SK-MEL-5 (cell line): ENCODE data around the gene LPAR3. TPM values are rescaled to one million over a fixed set of nuclear protein-coding genes. Genes with fewer than 3 reads are reported as not detected.
A peak's percentile ranks its signal among the peaks of the same experiment; 100 is the strongest.

ENCODE experiments used
- DNase-seq: peaks from one replicate; pipeline ENCODE4 v3.0.0-alpha.2; 2016; ENCODE audit warnings: low read depth, low spot score
- in situ Hi-C: cut with HindIII; loops from 2 replicates; pipeline ENCODE4 v1.10.0; 2016; ENCODE audit warnings: low sequenced_read_pairs, high pct_unique_total_duplicates, low pct_unique_long_range_greater_than_20kb
- total RNA-seq: library from RNA; depleted of rRNA; stranded (reverse); fragments of >200 nt; shearing (Covaris generic); gene quantifications from 2 replicates; pipeline ENCODE4 v1.2.3, GENCODE V29; 2014

Gene LPAR3
- total RNA-seq, 1 experiment from 2014 or later: 0.82 TPM

DNA sequence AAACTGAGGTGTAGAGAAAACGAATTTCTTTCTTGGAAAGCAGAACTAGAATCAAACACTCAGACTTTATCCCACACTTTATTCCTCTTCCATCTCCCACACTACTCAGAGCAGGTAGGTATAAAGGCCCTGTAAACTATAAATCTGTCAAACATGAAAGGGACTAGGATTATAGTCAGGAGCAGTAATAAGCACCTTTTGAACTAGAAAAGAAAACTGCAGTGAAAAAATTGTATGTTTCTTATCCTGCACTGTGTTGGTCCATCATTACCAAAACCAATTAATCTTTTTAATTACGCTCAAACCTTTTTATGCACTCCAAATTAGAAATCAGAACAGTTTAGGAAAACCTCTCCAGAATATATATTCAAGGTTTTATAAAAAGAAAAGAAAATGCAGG lies 47.6 kb downstream of the LPAR3 start:
- DNase-seq: no peak
- in situ Hi-C loops: no loop called here

DNA sequence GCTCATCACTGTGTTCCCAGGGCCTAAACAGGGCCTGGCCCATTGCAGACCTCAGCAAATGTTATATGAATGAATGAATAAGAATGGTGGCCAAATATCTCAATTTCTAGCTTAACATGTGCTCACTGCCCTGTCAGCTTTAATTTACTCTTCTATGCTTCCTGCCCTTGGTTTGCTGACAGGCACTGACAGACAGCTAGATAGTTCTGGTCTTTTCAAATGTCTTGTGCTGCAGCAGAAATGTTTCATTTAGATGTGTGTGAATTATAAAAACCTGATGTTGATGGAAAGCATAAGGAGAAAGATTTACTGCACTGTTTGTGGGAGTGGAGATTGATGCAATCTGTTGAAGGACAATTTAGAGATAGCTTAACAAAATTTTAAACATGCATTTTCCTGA lies 48.9 kb downstream of the LPAR3 start:
- in situ Hi-C loops: no loop called here

DNA sequence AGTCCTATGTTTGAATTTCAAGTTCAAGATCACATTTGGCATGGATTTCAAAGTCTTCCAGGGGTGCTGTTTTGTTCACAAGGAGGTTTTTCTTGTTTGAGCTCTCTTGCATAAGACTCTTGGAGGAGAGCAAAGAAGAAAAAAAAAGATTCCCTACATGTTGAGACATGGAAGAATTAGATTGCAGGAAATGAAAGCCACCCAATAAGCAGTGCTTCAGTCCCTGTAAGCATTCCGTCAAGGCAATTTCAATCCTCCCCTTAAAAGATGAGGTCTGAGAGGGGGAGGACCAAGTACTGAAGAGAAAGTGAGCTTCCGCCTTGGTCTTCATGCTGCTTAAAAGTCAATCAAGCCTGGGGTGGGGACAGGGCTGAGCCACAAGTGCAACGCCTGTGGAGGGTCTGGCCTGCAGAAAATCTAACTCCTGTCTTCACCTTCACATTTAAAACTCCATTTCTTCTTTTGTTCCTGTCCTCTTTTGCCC lies 50.2 kb downstream of the LPAR3 start:
- DNase-seq: no peak
- in situ Hi-C loops: no loop called here

More for the DNA sequence above, 48.9 kb downstream of the LPAR3 start:
- DNase-seq: no peak

DNA sequence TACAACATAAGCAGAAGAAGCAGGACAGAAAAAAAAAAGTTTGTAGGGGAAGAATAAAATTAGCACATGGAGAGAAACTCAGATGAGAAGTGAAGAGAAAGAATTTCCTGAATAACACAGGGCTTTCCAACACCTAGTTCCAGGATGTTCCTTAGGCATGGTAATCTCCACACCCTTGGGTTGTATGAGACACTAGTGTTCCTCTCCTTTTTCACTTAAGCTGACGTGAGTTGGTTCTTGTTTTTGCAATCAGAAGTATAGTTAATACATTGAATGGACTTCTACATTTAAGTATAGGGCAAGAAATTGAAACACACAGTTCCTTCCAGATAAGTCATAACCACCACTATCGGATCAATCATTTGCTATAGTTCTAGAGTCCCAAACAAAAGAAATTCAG lies 51.0 kb downstream of the LPAR3 start:
- no peak for DNase-seq
- in situ Hi-C loops: no loop called here

DNA sequence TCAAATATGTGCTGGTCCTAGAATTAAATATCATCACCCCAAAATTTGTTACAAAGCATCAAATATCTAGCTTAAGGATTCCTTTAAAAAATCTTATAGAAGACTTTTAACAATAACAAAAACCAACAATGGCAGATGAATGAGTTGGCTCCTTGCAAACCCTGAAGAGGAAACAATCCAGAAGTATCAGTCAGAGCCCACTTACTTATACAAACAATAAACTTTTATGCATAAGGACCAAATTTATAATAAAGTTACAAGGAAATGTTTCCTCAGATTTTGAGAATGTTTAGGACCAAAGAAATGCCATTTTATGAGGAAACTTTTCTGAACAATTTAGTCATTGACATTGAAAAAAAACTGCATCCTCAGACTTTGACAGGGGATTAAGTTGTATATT lies 52.7 kb downstream of the LPAR3 start:
- in situ Hi-C loops: no loop called here
- DNase-seq: no peak

DNA sequence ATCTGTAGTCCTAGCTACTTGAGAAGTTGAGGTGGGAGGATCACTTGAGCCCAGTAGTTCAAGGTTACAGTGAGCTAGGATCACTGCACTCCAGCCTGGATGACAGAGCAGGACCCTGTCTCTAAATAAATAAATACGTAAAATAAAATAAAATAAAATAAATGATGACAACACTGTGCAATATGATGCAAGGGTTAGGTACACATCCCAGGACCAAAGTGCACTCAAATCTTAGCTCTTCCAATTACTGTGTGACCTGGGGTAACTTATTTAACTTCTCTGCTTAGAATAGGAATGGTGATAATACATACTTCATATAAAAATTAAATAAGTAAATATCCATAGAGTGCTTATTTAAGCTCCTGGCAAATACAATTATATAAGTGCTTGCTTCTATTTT lies 53.5 kb downstream of the LPAR3 start:
- no peak for DNase-seq

DNA sequence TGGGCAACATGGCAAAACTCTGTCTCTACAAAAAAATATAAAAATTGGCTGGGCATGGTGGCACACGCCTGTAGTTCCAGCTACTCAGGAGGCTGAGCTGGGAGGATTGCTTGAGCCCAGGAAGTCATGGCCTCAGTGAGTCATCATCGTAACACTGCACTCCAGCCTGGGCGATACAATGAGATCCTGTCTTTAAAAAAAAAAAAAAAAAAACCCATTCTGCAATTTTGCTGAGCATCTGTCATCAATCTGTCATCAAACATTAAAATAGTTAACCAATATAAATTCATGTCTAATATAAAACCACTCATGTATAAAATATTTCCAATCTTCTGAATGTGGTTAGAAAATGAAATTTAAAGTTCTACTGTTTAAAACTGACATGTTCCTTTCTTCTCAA lies 56.9 kb downstream of the LPAR3 start:
- peak; percentile 28 for DNase-seq
- in situ Hi-C loops: no loop called here

More for the DNA sequence above, 53.5 kb downstream of the LPAR3 start:
- in situ Hi-C loops: no loop called here

DNA sequence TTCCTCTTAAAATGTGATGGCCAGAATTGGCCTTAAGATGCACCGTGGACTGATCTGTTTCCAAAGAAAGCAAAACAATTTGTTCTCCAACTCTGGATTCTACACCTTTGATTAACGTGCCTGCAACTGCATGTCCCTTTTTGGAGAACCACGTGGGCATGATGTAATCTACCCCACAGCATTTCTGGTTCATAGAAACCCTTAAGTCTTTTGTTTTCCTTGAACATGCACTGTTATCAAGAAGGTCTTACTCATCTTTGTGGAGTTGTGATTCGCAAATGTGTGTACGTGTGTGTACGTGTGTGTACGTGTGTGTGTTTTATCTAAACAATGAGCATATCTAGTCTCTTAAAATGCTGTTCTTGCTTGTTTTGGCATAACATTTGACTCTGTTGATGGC lies 57.8 kb downstream of the LPAR3 start:
- in situ Hi-C loops: no loop called here
- DNase-seq: no peak

DNA sequence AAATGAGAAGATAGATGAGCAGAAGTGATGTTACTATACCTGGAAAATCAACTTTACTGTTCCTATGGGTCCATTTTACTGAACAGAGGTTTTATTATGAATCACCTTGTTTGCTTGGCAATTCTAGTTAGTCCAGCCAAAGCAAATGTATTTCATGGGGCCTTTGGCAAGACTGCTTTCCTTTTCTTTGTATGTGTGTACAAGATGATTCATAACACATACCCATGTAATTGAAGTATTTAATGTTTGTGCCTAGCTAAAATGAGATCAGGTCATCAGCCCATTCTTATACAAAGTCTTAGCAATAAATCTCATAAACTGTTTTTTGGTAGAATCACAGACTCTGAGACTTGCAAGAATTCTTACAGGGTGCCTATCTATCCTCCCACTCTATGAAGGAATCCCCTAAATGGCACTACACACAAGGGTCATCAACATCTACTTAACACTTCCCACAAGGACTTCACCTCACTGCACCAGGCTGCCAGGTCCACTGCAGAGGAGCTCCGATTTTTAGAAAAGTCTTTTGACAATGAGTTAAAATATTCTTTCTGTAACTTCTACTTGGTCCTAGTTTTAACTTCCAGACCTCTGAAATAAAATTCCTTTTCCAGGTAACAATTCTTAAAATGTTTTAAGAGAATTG lies 58.5 kb downstream of the LPAR3 start:
- DNase-seq: no peak
- in situ Hi-C loops: no loop called here

DNA sequence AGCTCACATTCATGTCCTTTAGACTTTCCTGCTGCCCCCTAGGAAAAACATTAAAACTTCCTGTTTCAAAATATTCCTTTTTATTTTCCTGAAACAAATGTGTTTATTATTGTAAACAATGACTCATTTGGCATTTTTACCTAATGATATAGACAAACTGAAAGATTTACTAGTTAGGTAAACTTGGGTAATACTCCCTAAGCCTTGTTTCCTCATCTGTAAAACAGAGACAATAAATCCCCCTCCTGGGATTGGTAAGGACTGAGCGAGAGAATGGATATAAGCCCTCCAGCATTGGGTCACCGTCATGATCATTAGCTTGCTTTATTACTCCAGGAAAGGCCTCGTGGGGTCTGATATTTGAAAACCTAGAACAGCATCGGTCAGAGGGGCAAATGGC lies 59.8 kb downstream of the LPAR3 start:
- in situ Hi-C loops: no loop called here

DNA sequence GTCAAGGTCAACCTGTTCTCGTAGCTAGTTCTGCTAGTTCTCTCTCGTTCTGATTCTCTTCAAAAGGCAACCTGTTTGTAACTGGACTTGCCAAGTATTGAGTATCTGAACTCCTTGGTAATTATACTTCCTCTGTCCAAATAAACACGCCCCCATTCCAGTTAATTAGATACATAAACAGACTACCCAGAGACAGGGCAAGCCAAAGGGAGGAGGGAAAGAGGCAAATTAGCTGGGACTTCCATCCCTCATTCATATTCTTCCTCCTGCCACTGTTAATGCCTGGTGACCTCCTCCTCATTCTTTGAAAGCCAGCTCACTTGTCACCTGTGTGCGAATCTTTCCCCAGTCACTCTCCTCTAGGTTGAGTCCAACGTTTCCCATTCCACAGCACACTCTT lies 62.9 kb downstream of the LPAR3 start:
- in situ Hi-C loops: no loop called here
- no peak for DNase-seq

More for the DNA sequence above, 59.8 kb downstream of the LPAR3 start:
- no peak for DNase-seq

DNA sequence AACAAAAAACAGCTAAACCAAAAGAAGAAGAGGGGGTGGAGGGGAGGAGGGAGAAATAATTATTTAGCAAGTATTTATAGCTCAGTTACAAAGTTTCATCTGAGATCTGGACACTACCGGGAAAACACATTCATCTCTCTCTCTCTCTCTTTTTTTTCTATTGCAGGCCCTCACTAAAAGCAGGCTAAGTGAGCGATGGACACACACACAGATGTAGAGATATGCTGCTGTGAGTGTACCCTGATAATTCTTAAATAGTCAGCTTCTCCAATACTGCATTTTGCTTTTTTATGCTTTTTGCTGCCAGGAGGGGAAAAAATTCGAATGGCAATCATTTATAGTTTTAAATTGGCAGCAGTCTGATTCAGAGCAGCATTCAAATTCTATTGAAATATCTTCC lies 65.0 kb downstream of the LPAR3 start:
- in situ Hi-C loops: no loop called here
- DNase-seq: no peak

DNA sequence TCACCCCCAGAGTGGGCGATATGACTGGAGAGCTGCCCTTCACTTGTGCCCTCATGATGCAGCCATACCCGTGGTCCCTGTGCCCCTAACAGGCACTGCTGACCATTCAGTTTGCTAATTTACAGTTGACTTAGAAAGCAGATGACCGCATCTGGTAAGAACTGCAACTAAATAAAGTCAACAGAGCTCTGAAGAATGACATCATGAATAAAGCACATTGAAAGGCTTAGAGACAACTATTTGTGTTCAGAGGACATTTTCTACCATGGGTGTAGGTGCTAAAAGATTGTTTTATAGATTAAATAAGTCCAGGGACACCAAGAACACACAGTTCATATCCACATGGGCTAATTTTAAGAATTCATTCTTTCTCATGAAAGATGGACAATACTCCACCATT lies 65.5 kb downstream of the LPAR3 start:
- in situ Hi-C loops: no loop called here

DNA sequence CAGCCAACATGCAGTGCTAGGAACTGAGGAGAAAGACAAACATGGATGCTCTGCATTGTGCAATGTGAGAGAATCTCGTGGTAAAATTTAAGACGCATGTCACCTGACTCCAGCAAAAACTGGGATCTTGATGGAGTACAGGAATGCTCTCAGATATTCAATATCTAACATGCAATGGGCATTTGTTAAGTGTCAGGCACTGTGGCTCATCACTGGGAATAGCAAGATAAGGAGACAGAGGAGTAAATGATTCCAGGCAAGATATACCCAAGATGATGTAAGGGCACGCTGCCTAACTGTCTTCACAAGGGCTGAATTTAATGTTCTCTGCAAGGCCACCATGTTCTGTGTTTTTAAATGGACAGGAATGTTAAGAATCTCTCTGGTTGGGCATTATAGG lies 67.8 kb downstream of the LPAR3 start:
- in situ Hi-C loops: no loop called here
- no peak for DNase-seq

More for the DNA sequence above, 65.5 kb downstream of the LPAR3 start:
- no peak for DNase-seq

DNA sequence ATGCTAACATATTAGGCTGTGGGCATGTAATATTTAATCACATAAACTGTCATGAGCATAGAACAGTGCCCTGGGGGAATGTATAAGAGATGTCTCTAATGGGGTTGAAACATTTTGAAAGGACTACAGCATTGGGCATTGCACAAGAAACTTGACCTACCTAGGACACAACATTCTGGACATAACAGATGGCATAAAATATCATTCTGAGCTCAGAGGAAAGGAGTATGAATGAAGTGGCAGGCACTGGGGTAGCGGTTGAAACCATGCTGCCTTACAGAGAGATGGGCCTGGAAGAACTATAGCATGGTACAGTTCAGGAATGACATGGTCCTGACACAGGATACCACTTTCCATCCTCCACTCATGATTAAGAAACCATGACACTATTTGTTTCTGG lies 69.0 kb downstream of the LPAR3 start:
- no peak for DNase-seq
- in situ Hi-C loops: no loop called here

DNA sequence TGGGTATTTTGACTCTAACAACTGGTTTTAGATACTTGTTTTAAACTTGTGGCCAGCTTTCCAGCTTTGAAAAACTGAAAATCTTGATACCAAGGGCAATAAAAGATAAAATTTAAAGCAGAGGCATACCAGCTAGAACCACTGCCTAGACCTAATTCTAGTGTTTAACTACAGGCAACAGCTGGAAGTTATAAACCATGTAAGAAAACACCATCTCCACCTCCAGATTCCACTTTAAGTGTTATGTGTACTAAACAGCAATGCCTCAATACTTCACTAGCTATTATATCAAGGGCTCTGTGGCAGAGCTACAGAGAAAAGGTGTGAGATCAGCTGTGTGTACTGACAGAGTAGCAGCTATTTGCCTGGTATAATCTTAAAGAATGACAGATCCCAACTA lies 69.5 kb downstream of the LPAR3 start:
- no peak for DNase-seq
- in situ Hi-C loops: no loop called here

DNA sequence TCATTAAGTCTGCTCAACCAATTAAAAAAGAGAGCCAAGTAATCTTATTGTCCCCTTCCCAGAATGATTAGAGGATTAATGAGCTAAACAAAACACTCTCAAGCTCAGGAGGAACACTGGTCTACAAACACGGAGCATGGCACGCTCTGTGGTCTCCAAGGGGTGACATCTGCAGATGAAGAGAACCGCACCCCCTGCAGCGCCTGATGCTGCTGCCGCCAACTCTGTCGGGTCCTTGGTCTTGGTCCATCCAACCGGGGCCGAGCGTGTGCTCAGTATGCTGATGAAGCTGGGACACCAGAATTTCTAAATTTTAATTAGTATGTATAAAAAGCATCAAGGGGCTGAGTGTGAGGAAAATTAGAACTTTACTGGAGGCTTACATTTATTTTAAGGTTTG lies 82.7 kb downstream of the LPAR3 start:
- in situ Hi-C loops: no loop called here
- DNase-seq: no peak

DNA sequence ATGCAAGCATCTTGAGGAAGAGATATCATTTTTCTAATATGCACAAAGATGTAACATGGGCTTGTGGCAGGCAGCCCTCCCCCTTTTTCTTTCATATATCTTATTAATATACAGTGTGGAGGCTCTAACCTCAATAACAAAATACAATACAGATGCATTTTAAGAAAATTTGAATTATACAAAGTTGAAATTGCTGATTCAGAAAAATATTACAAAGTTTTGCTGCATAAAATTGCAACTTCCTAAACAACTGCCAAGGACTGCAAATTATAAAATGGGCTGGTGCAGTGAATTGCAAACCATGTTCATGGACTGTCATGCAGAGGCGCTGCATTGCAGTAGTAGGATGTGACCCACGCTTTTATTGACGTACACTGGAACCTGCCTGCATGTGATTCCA lies 84.0 kb downstream of the LPAR3 start:
- in situ Hi-C loops: no loop called here

DNA sequence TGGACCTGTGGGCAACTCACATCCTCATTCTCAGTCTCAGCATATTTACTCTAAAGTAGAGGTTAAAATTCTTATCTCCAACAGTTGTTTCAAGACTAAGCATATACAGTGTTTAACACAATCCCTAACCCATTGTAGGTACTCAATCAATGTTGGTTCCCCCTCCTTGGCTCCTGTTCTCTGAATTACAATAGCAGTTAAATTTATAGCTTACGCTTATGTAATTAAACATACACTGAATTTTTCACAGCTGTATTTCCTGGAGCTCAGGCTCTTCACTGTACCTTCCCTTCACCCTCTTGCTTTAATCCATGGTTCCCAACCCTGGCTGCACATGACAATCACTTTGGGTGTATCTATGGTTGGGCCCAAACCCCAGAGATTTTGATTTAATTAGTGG lies 89.4 kb downstream of the LPAR3 start:
- in situ Hi-C loops: no loop called here

More for the DNA sequence above, 84.0 kb downstream of the LPAR3 start:
- DNase-seq: no peak

More for the DNA sequence above, 89.4 kb downstream of the LPAR3 start:
- DNase-seq: no peak
